ENCODE measurements around the gene PRORP.

DNA sequence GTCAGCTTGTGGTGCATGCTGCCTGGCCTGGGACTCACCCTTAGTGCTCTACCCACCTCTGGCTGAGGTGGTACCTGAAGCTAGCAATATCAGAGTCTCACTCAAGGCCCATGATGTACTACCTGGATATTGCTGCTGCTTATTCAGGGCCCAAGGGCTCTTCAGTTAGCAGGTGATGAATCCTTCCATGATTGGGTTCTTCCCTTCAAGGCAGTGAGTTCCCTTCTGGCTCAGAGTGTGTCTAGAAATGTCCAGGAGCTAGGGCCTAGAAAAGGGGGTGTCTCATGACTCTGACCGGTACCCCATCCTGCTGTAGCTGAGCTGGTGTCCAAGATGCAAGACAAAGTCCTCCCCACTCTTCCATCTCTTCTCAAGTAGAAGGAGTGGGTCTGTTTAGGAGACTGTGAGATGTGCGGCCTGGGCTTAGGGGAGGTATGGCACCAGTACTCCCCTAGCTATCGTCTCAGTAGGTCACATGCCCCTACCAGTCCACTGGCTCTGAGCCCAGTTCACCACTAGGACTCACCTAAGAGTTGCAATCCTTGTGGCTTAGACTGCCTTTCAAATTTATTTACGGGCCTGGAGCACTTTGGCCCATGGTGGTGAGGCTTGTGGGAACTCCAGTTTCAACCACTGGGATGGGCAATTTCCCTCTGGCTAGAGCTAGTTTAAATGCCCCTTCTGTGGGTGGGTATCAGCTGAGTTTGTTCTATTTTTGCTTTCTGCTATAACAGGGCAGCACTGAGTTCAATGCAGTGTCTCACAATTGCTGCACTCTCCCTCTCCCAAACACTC lies 12.2 kb downstream of the PRORP start:
- TF ChIP-seq POLR2A (IDR thresholded peaks at IDR 0.05), result no peak
- TF ChIP-seq, protein P1, sequence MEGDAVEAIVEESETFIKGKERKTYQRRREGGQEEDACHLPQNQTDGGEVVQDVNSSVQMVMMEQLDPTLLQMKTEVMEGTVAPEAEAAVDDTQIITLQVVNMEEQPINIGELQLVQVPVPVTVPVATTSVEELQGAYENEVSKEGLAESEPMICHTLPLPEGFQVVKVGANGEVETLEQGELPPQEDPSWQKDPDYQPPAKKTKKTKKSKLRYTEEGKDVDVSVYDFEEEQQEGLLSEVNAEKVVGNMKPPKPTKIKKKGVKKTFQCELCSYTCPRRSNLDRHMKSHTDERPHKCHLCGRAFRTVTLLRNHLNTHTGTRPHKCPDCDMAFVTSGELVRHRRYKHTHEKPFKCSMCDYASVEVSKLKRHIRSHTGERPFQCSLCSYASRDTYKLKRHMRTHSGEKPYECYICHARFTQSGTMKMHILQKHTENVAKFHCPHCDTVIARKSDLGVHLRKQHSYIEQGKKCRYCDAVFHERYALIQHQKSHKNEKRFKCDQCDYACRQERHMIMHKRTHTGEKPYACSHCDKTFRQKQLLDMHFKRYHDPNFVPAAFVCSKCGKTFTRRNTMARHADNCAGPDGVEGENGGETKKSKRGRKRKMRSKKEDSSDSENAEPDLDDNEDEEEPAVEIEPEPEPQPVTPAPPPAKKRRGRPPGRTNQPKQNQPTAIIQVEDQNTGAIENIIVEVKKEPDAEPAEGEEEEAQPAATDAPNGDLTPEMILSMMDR (IDR thresholded peaks at IDR 0.05), result no peak
